Kidney (tissue), 14 donors: ENCODE measurements around the gene SOCS3. TPM values are rescaled to one million over a fixed set of nuclear protein-coding genes. Genes with fewer than 3 reads are reported as not detected.
A peak's percentile ranks its signal among the peaks of the same experiment; 100 is the strongest.

Experiments
- DNase-seq, 5 donors: peaks; one replicate each; pipeline ENCODE4 v3.0.0-alpha.2; 2013 to 2020
- FAIRE-seq: peaks from 2 replicates; lab custom pipeline; 2012; peaks lifted over from hg19 to GRCh38; lab: Jason Lieb, UNC
- H3K27ac ChIP-seq, 2 donors: one replicate each; pipeline ENCODE4 v1.7.0; 2013; ENCODE audit warnings: low read depth in 2 of 2, low read length in 2 of 2, inconsistent platforms in 1 of 2
- H3K27me3 ChIP-seq: one replicate; pipeline ENCODE4 v1.7.1; 2013; ENCODE audit warnings: low read length, inconsistent platforms; ENCODE audit not compliant: control insufficient read depth, insufficient read depth
- H3K36me3 ChIP-seq, 3 donors: one replicate each; pipeline versions ENCODE4 v1.7.0 to v1.7.1; 2013; ENCODE audit warnings: low read length in 3 of 3, control low read depth in 1 of 3, inconsistent platforms in 1 of 3; ENCODE audit not compliant: insufficient read depth in 3 of 3, control insufficient read depth in 2 of 3
- H3K4me1 ChIP-seq, 3 donors: one replicate each; pipeline versions ENCODE4 v1.7.0 to v1.7.1; 2013; ENCODE audit warnings: low read length in 3 of 3, inconsistent platforms in 1 of 3, low read depth in 1 of 3; ENCODE audit not compliant: control insufficient read depth in 2 of 3, insufficient read depth in 2 of 3
- H3K4me3 ChIP-seq, 3 donors: one replicate each; pipeline versions ENCODE4 v1.7.0 to v1.8.1; 2013; ENCODE audit warnings: low read length in 3 of 3, control low read depth in 1 of 3, inconsistent platforms in 1 of 3
- H3K9ac ChIP-seq, 3 donors: one replicate each; pipeline versions ENCODE4 v1.7.0 to v1.7.1; 2013; ENCODE audit warnings: low read length in 3 of 3, control low read depth in 1 of 3, inconsistent platforms in 1 of 3
- H3K9me3 ChIP-seq, 3 donors: one replicate each; pipeline versions ENCODE4 v1.7.0 to v1.7.1; 2013; ENCODE audit warnings: low read length in 3 of 3, control low read depth in 1 of 3, inconsistent platforms in 1 of 3; ENCODE audit not compliant: control insufficient read depth in 2 of 3, insufficient read depth in 1 of 3
- intact Hi-C: fragments of 100-400 bp; cut with DNase I; formaldehyde crosslinking; loops from one replicate; pipeline ENCODE4 v1.11.1; 2022
- polyA plus RNA-seq: library from polyadenylated mRNA; stranded (reverse); fragments of 350-450 nt; fragmentation: Illumina TruSeq; extraction: RNeasy Lipid Tissue Mini Kit (QIAGEN cat#74804); gene quantifications from one replicate; pipeline ENCODE4 v1.2.3, GENCODE V29; 2014; ENCODE audit warnings: low read depth, low replicate concordance; ENCODE audit not compliant: insufficient read depth
- total RNA-seq: library from RNA; stranded (reverse); fragmentation: NEBNext Ultra II Directional; extraction: Animal tissue kit (Norgen Biotek cat#: 25700); gene quantifications from one replicate; pipeline ENCODE4 v1.2.1, GENCODE V29; 2021
- TF ChIP-seq, protein P1 (sequence below): IDR thresholded peaks from 3 replicates; pipeline ENCODE4 v1.5.1; 2012; ENCODE audit warnings: mild to moderate bottlenecking, moderate library complexity, borderline replicate concordance; ENCODE audit not compliant: insufficient read depth; ENCODE audit errors: extremely low read depth
- donor health status: control.
- donor health status: control.
- donor health status: control.
- donor health status: control.
- donor health status: control.
- donor health status: DM: yes; HTN: yes; CAD: no.
- donor health status: Normal renal cell carcinoma (clear cell type).

The SOCS3 gene
- total and polyA plus RNA-seq, 2 donors from 2014 or later, result 31.2 to 110 TPM

DNA sequence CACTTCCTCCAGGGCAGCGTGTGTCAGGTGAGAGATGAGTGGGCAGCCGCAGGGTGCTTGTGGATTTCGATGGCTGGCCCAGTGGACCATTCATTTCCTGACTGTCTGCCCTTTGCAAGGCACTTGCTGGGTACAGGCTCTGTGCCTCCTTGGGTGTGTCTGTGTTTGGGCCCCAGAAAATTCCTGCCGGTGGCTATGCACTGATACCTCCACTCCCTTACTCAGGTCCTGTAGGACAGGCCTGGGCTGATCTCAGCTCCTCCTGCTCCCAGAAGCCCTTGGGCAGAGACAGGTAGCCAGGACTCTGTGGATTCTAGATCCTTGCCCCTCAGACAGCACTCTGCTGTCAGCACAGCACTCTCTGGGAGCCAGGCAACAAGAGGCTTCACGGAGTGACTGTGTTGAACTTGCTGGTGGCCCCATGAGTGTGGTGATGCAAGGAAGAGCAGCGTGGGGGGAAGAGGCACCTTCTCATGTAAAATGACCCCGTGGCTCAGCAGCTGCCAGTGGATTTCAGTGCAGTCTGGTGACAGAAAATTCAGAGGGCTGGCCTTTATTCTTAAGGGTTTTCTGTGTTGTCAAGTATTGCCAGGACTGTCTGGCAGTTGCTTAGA, 47.6 kb upstream of the SOCS3 start:
- peaks cover 2 to 12% (median 8%) of the 10 kb centered on the region in 3 donors for H3K36me3 ChIP-seq
- H3K9ac ChIP-seq, result no peak overlapping the region
- peaks cover 0 to 20% (median 0%) of the 10 kb centered on the region in 3 donors for H3K4me1 ChIP-seq
- no peaks in the 10 kb centered on the region for H3K27me3 ChIP-seq
- TF ChIP-seq, protein P1, sequence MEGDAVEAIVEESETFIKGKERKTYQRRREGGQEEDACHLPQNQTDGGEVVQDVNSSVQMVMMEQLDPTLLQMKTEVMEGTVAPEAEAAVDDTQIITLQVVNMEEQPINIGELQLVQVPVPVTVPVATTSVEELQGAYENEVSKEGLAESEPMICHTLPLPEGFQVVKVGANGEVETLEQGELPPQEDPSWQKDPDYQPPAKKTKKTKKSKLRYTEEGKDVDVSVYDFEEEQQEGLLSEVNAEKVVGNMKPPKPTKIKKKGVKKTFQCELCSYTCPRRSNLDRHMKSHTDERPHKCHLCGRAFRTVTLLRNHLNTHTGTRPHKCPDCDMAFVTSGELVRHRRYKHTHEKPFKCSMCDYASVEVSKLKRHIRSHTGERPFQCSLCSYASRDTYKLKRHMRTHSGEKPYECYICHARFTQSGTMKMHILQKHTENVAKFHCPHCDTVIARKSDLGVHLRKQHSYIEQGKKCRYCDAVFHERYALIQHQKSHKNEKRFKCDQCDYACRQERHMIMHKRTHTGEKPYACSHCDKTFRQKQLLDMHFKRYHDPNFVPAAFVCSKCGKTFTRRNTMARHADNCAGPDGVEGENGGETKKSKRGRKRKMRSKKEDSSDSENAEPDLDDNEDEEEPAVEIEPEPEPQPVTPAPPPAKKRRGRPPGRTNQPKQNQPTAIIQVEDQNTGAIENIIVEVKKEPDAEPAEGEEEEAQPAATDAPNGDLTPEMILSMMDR, result no peak
- DNase-seq (peak; percentile 50 to 87 (median 79)), FAIRE-seq (no peak)
- intact Hi-C loops, result no loop called here
- H3K4me3 ChIP-seq, result no peak overlapping the region
- no peaks in the 10 kb centered on the region for H3K9me3 ChIP-seq
- no peak overlapping the region for H3K27ac ChIP-seq

DNA sequence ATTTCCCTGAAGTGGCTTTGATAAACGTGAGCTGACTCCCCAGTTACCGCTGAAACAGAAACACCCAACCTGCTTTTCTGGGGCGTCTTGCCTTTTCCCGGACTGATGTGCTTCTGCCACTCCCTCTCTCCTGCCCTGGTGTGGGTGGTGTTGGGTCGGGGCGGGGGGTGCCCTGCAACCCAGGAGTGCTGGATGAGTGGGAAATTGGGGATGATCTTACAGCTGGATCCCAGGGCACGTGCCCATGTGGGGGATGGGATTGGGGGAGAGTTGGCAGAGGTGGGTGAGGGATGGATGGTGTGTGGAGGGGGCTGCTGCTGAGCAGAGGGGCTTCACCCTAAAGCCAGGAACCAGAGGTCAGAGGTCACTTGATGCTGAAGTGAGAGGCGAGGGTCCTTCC, 47.0 kb upstream of the SOCS3 start:
- FAIRE-seq, result no peak
- peaks cover 0 to 16% (median 0%) of the 10 kb centered on the region in 3 donors for H3K4me1 ChIP-seq
- H3K27ac ChIP-seq, result no peak overlapping the region
- TF ChIP-seq, protein P1, result no peak
- H3K4me3 ChIP-seq, result no peak overlapping the region
- peak in 2 of 5 donors; percentile 51 to 56 for DNase-seq
- intact Hi-C loops, result no loop called here
- no peak overlapping the region for H3K9ac ChIP-seq
- no peaks in the 10 kb centered on the region for H3K27me3 ChIP-seq
- H3K36me3 ChIP-seq, result peaks cover 2 to 12% (median 10%) of the 10 kb centered on the region in 3 donors
- no peaks in the 10 kb centered on the region for H3K9me3 ChIP-seq

DNA sequence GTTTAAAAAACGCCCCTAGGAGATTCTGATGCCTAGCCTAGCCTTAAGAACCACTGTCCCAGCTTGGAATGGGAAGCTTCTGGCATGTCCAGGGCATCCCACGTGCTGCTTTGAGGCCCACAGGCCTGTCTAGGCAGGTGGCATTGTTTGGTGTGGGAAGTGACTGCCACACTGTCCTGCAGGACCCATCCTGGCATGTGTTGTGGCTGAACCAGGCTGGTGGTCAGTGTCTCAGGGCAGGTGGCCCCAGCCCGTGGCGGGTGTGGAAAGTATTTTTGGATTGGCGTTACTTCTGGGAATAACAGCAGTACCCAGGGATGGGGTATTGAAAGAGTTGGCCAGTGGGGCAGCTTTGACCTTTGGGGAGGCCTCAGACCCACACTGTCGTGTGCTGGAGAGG, 46.5 kb upstream of the SOCS3 start:
- Histone ChIP-seq H3K36me3 (peaks cover 2 to 16% (median 14%) of the 10 kb centered on the region in 3 donors), H3K9me3 (no peaks in the 10 kb centered on the region), H3K9ac (no peak overlapping the region), H3K4me3 (no peak overlapping the region), H3K27ac (no peak overlapping the region), H3K27me3 (no peaks in the 10 kb centered on the region), H3K4me1 (peaks cover 0 to 16% (median 0%) of the 10 kb centered on the region in 3 donors)
- DNase-seq (peak in 1 of 5 donors; percentile 45), FAIRE-seq (no peak)
- intact Hi-C loops, result no loop called here
- TF ChIP-seq, protein P1, result no peak
